IPS-18a (cell line): Measurements from ENCODE around the gene FREY1.

Experiments
- H3K27ac ChIP-seq: one replicate; pipeline ENCODE4 v1.5.1; 2013; ENCODE audit warnings: low read length
- H3K27me3 ChIP-seq: one replicate; pipeline ENCODE4 v1.6.1; 2013; ENCODE audit warnings: mild to moderate bottlenecking, low read length; ENCODE audit not compliant: control insufficient read depth, insufficient read depth
- H3K36me3 ChIP-seq: one replicate; pipeline ENCODE4 v1.6.1; 2013; ENCODE audit warnings: low read depth, low read length; ENCODE audit not compliant: control insufficient read depth
- H3K4me1 ChIP-seq: one replicate; pipeline ENCODE4 v1.6.1; 2013; ENCODE audit warnings: low read depth, low read length; ENCODE audit not compliant: control insufficient read depth
- H3K4me3 ChIP-seq: one replicate; pipeline ENCODE4 v1.5.1; 2013; ENCODE audit warnings: low read length
- H3K9ac ChIP-seq: one replicate; pipeline ENCODE4 v1.6.1; 2013; ENCODE audit warnings: mild to moderate bottlenecking, low read length, moderate library complexity
- H3K9me3 ChIP-seq: one replicate; pipeline ENCODE4 v1.6.1; 2013; ENCODE audit warnings: low read depth, low read length; ENCODE audit not compliant: control insufficient read depth

FREY1 gene

GRCh38 chr11:45906965-45907611 is at the start of gene FREY1:
FREY1 (minus strand) TSS chr11:45907271; CDS start chr11:45907245, 26 bp downstream.
- Histone ChIP-seq H3K27me3 (no peaks in the 10 kb centered on the region), H3K9me3 (no peaks in the 10 kb centered on the region), H3K27ac (no peak within 1 kb of the TSS), H3K36me3 (peaks cover 29% of the 10 kb centered on the region), H3K4me3 (no peak within 1 kb of the TSS), H3K4me1 (no peaks in the 10 kb centered on the region), H3K9ac (no peak within 1 kb of the TSS)

GRCh38 chr11:45949992-45950407 is 42.9 kb upstream of the FREY1 start:
- Histone ChIP-seq H3K9ac (no peak overlapping the region), H3K27ac (no peak overlapping the region), H3K27me3 (no peaks in the 10 kb centered on the region), H3K4me3 (no peak overlapping the region), H3K4me1 (no peaks in the 10 kb centered on the region), H3K36me3 (peaks cover 38% of the 10 kb centered on the region), H3K9me3 (no peaks in the 10 kb centered on the region)

GRCh38 chr11:45948356-45948755 is 41.3 kb upstream of the FREY1 start:
- H3K9me3 ChIP-seq: no peaks in the 10 kb centered on the region
- H3K4me1 ChIP-seq: no peaks in the 10 kb centered on the region
- no peaks in the 10 kb centered on the region for H3K27me3 ChIP-seq
- no peak overlapping the region for H3K4me3 ChIP-seq
- peaks cover 38% of the 10 kb centered on the region for H3K36me3 ChIP-seq
- H3K27ac ChIP-seq: no peak overlapping the region
- H3K9ac ChIP-seq: no peak overlapping the region

- Histone ChIP-seq H3K4me3 (no peak overlapping the region), H3K9ac (no peak overlapping the region), H3K4me1 (no peaks in the 10 kb centered on the region), H3K27me3 (no peaks in the 10 kb centered on the region), H3K27ac (no peak overlapping the region), H3K36me3 (peaks cover 34% of the 10 kb centered on the region), H3K9me3 (no peaks in the 10 kb centered on the region)
Measured at GRCh38 chr11:45947885-45948284, 40.8 kb upstream of the FREY1 start.

GRCh38 chr11:45945397-45945999 is 38.4 kb upstream of the FREY1 start:
- no peak overlapping the region for H3K4me3 ChIP-seq
- H3K4me1 ChIP-seq: no peaks in the 10 kb centered on the region
- H3K27ac ChIP-seq: no peak overlapping the region
- H3K9me3 ChIP-seq: no peaks in the 10 kb centered on the region
- H3K9ac ChIP-seq: no peak overlapping the region
- peaks cover 28% of the 10 kb centered on the region for H3K36me3 ChIP-seq
- no peaks in the 10 kb centered on the region for H3K27me3 ChIP-seq

GRCh38 chr11:45942381-45942780 is 35.3 kb upstream of the FREY1 start:
- Histone ChIP-seq H3K36me3 (peaks cover 11% of the 10 kb centered on the region), H3K4me1 (no peaks in the 10 kb centered on the region), H3K9ac (no peak overlapping the region), H3K4me3 (no peak overlapping the region), H3K27me3 (no peaks in the 10 kb centered on the region), H3K27ac (no peak overlapping the region), H3K9me3 (no peaks in the 10 kb centered on the region)

- Histone ChIP-seq H3K36me3 (peaks cover 11% of the 10 kb centered on the region), H3K4me3 (no peak overlapping the region), H3K9me3 (no peaks in the 10 kb centered on the region), H3K27me3 (no peaks in the 10 kb centered on the region), H3K27ac (no peak overlapping the region), H3K9ac (no peak overlapping the region), H3K4me1 (no peaks in the 10 kb centered on the region)
Measured at GRCh38 chr11:45941285-45941684, 34.2 kb upstream of the FREY1 start.

- Histone ChIP-seq H3K4me3 (no peak overlapping the region), H3K27ac (no peak overlapping the region), H3K9ac (no peak overlapping the region), H3K27me3 (no peaks in the 10 kb centered on the region), H3K36me3 (peaks cover 13% of the 10 kb centered on the region), H3K4me1 (no peaks in the 10 kb centered on the region), H3K9me3 (no peaks in the 10 kb centered on the region)
Measured at GRCh38 chr11:45939836-45940235, 32.8 kb upstream of the FREY1 start.

GRCh38 chr11:45937916-45938315 is 30.8 kb upstream of the FREY1 start:
- H3K9me3 ChIP-seq: no peaks in the 10 kb centered on the region
- H3K36me3 ChIP-seq: peaks cover 27% of the 10 kb centered on the region
- H3K27ac ChIP-seq: no peak overlapping the region
- no peaks in the 10 kb centered on the region for H3K4me1 ChIP-seq
- H3K27me3 ChIP-seq: no peaks in the 10 kb centered on the region
- H3K9ac ChIP-seq: no peak overlapping the region
- no peak overlapping the region for H3K4me3 ChIP-seq

- Histone ChIP-seq H3K9ac (no peak overlapping the region), H3K36me3 (peaks cover 29% of the 10 kb centered on the region), H3K9me3 (no peaks in the 10 kb centered on the region), H3K4me1 (no peaks in the 10 kb centered on the region), H3K4me3 (no peak overlapping the region), H3K27me3 (no peaks in the 10 kb centered on the region), H3K27ac (no peak overlapping the region)
Measured at GRCh38 chr11:45936511-45937054, 29.5 kb upstream of the FREY1 start.

GRCh38 chr11:45935349-45936064 is 28.4 kb upstream of the FREY1 start:
- Histone ChIP-seq H3K9ac (no peak overlapping the region), H3K36me3 (peaks cover 29% of the 10 kb centered on the region), H3K27me3 (no peaks in the 10 kb centered on the region), H3K4me3 (no peak overlapping the region), H3K27ac (no peak overlapping the region), H3K4me1 (no peaks in the 10 kb centered on the region), H3K9me3 (no peaks in the 10 kb centered on the region)
